GM23338 (cell line): ENCODE data around the gene DFFA. TPM values are rescaled to one million over a fixed set of nuclear protein-coding genes. Genes with fewer than 3 reads are reported as not detected.

Source experiments
- ATAC-seq: fragments of 200-7000 bp; cut with Tn5 transposase; 3 replicates; pipeline ENCODE4 v1.9.1; 2020
- DNase-seq: peaks from one replicate; pipeline ENCODE4 v3.0.0-alpha.2; 2015; ENCODE audit warnings: low spot score
- H2AFZ ChIP-seq: fragments of 200-600 bp; sonication (generic); 2 replicates; pipeline ENCODE4 v1.8.0; 2016; ENCODE audit warnings: antibody characterized with exemption, mild to moderate bottlenecking, moderate library complexity
- H3F3A ChIP-seq: fragments of 200-600 bp; sonication (generic); replicated peaks from 2 replicates; pipeline ENCODE4 v1.8.0; 2017; ENCODE audit warnings: antibody characterized with exemption, mixed run types, low read depth
- H3K27ac ChIP-seq: fragments of 200-600 bp; sonication (generic); 2 replicates; pipeline ENCODE4 v1.6.1; 2016; ENCODE audit warnings: low read depth
- H3K27me3 ChIP-seq: fragments of 200-600 bp; sonication (generic); 2 replicates; pipeline ENCODE4 v1.8.0; 2016; ENCODE audit warnings: mild to moderate bottlenecking, mixed run types, moderate library complexity; ENCODE audit not compliant: insufficient read depth
- H3K36me3 ChIP-seq: fragments of 200-600 bp; sonication (generic); 2 replicates; pipeline ENCODE4 v1.8.0; 2016; ENCODE audit warnings: mild to moderate bottlenecking; ENCODE audit not compliant: insufficient read depth
- H3K4me1 ChIP-seq: fragments of 200-600 bp; sonication (generic); 2 replicates; pipeline ENCODE4 v1.8.0; 2016; ENCODE audit warnings: mild to moderate bottlenecking, moderate library complexity; ENCODE audit not compliant: insufficient read depth
- H3K4me2 ChIP-seq: fragments of 200-600 bp; sonication (generic); 2 replicates; pipeline ENCODE4 v1.7.1; 2017; ENCODE audit warnings: mixed run types
- H3K4me3 ChIP-seq: fragments of 200-600 bp; sonication (generic); 2 replicates; pipeline ENCODE4 v1.6.1; 2016; ENCODE audit warnings: mixed run types
- H3K79me2 ChIP-seq: fragments of 200-600 bp; sonication (generic); replicated peaks from 2 replicates; pipeline ENCODE4 v1.8.0; 2017; ENCODE audit warnings: mild to moderate bottlenecking; ENCODE audit not compliant: insufficient read depth
- H3K9me2 ChIP-seq: fragments of 200-600 bp; sonication (generic); 2 replicates; pipeline ENCODE4 v1.8.0; 2017; ENCODE audit not compliant: insufficient read depth
- H4K20me1 ChIP-seq: fragments of 200-600 bp; sonication (generic); replicated peaks from 2 replicates; pipeline ENCODE4 v1.8.0; 2017; ENCODE audit warnings: mild to moderate bottlenecking; ENCODE audit not compliant: insufficient read depth
- H3K27ac Mint-ChIP-seq: 2 replicates; pipeline ENCODE4 v1.8.0; 2020; ENCODE audit warnings: inconsistent platforms, mild to moderate bottlenecking, moderate library complexity, mixed read lengths
- H3K27me3 Mint-ChIP-seq: 3 replicates; pipeline ENCODE4 v1.8.0; 2022; ENCODE audit warnings: low read depth, mild to moderate bottlenecking, moderate library complexity, mixed read lengths, inconsistent platforms; ENCODE audit not compliant: insufficient read depth, poor library complexity
- H3K36me3 Mint-ChIP-seq: 3 replicates; pipeline ENCODE4 v1.8.0; 2021; ENCODE audit warnings: low read depth, mild to moderate bottlenecking, inconsistent platforms, moderate library complexity, mixed read lengths
- H3K4me1 Mint-ChIP-seq: 3 replicates; pipeline ENCODE4 v1.8.0; 2020; ENCODE audit warnings: mild to moderate bottlenecking, inconsistent platforms, mixed read lengths
- H3K4me3 Mint-ChIP-seq: 3 replicates; pipeline ENCODE4 v1.8.0; 2021; ENCODE audit warnings: moderate library complexity, mild to moderate bottlenecking, inconsistent platforms, mixed read lengths
- H3K9me3 Mint-ChIP-seq: 3 replicates; pipeline ENCODE4 v1.8.0; 2020; ENCODE audit warnings: moderate library complexity, mild to moderate bottlenecking, inconsistent platforms, mixed read lengths
- CTCF ChIP-seq, 2 experiments: fragments of 200-600 bp in 1 of 2; sonication (generic) in 1 of 2; conservative IDR thresholded peaks; 2 replicates each; pipeline versions ENCODE4 v1.5.1 to v1.6.1; 2016 to 2017; ENCODE audit warnings: antibody characterized with exemption in 2 of 2, low read depth in 2 of 2, mild to moderate bottlenecking in 2 of 2, moderate library complexity in 1 of 2
- REST ChIP-seq: IDR thresholded peaks from one replicate; pipeline ENCODE4 v1.6.1; 2018; ENCODE audit warnings: antibody characterized with exemption; ENCODE audit not compliant: unreplicated experiment
- ZNF462 ChIP-seq: fragments of 250-450 bp; sonication (Bioruptor Pico); IDR thresholded peaks from 2 replicates; pipeline ENCODE4 v1.5.0; 2020; ENCODE audit warnings: mild to moderate bottlenecking, moderate library complexity
- polyA plus RNA-seq: library from polyadenylated mRNA; unstranded; fragments of >200 nt; fragmentation: Nextera tagmentation; extraction: Ambion mirVana; gene quantifications from 2 replicates; pipeline ENCODE4 v1.2.1, GENCODE V29; 2016
- total RNA-seq: library from RNA; depleted of rRNA; stranded (reverse); fragments of >200 nt; shearing (Covaris generic); gene quantifications from 2 replicates; pipeline ENCODE4 v1.2.3, GENCODE V29; 2014

DFFA gene
- total and polyA plus RNA-seq, 2 experiments from 2014 or later: 65.2 to 82.0 TPM

- Mint-ChIP-seq H3K36me3 (peaks cover 55% of the 10 kb centered on the region), H3K4me1 (peaks cover 5% of the 10 kb centered on the region; the same call in 2 of the 3 replicates), H3K27me3 (peaks cover 11% of the 10 kb centered on the region), H3K27ac (no peak overlapping the region), H3K9me3 (no peaks in the 10 kb centered on the region), H3K4me3 (no peak overlapping the region)
- no peaks in the 10 kb centered on the region for H3K27me3 ChIP-seq
- H3F3A ChIP-seq: peaks cover 23% of the 10 kb centered on the region; the same call in 1 of the 2 replicates
- H3K4me2 ChIP-seq: no peak overlapping the region
- no peaks in the 10 kb centered on the region for H3K79me2 ChIP-seq
- H3K4me3 ChIP-seq: no peak overlapping the region
- no peak overlapping the region for H3K27ac ChIP-seq
- peaks cover 11% of the 10 kb centered on the region; the same call in 1 of the 2 replicates for H4K20me1 ChIP-seq
- DNase-seq (no peak), ATAC-seq (no peak)
- H2AFZ ChIP-seq: no peak overlapping the region
- no peaks in the 10 kb centered on the region for H3K4me1 ChIP-seq
- TF ChIP-seq CTCF (conservative IDR thresholded peaks at IDR 0.05; ENCODE audit: low read depth in 2 of 2): peak in 1 of 2 experiments; percentile 11; a peak in 1 of 4 replicates
- no peak for TF ChIP-seq REST
- TF ChIP-seq ZNF462 (CRISPR knock-in tag): no peak
- H3K36me3 ChIP-seq: peaks cover 38% of the 10 kb centered on the region
- H3K9me2 ChIP-seq: no peaks in the 10 kb centered on the region
These were observed 50.7 kb downstream of the DFFA start for GRCh38 chr1:10421637-10422036.
